GM12878 (cell line): ENCODE measurements around the gene VAV2. TPM values are rescaled to one million over a fixed set of nuclear protein-coding genes. Genes with fewer than 3 reads are reported as not detected.

Source experiments
- BCL11A ChIP-seq: IDR thresholded peaks from 2 replicates; pipeline ENCODE4 v1.6.1; 2011; ENCODE audit warnings: low read depth, low read length
- CHD1 ChIP-seq: IDR thresholded peaks from 2 replicates; pipeline ENCODE4 v1.6.1; 2012; ENCODE audit warnings: low read depth, low read length, improper control_type of control experiment
- CHD4 ChIP-seq: fragments of 200-600 bp; sonication (generic); IDR thresholded peaks from 2 replicates; pipeline ENCODE4 v1.6.1; 2016; ENCODE audit warnings: mild to moderate bottlenecking
- EGR1 ChIP-seq, 2 experiments: IDR thresholded peaks; 1 replicate in 1 of 2; 2 replicates in 1 of 2; pipeline ENCODE4 v1.6.1; 2011 to 2012; ENCODE audit warnings: low read depth in 2 of 2, low read length in 2 of 2, borderline replicate concordance in 1 of 2, mild to moderate bottlenecking in 1 of 2, moderate library complexity in 1 of 2
- EP300 ChIP-seq, 2 experiments: fragments of 150-350 bp in 1 of 2; IDR thresholded peaks; 2 replicates each; pipeline ENCODE4 v1.6.1; 2011 to 2012; ENCODE audit warnings: low read depth in 2 of 2, low read length in 2 of 2, borderline replicate concordance in 1 of 2, improper control_type of control experiment in 1 of 2, inconsistent platforms in 1 of 2; ENCODE audit not compliant: control insufficient read depth in 1 of 2
- HDGF ChIP-seq: fragments of 450-650 bp; IDR thresholded peaks from 2 replicates; pipeline ENCODE4 v1.6.1; 2016; ENCODE audit warnings: antibody characterized with exemption
- IKZF2 ChIP-seq, 2 experiments: fragments of 450-650 bp; IDR thresholded peaks; 2 replicates each; pipeline ENCODE4 v1.6.1; 2017; ENCODE audit warnings: mild to moderate bottlenecking in 2 of 2, moderate library complexity in 2 of 2
- IRF4 ChIP-seq: IDR thresholded peaks from 2 replicates; pipeline ENCODE4 v1.6.1; 2011; ENCODE audit warnings: low read depth, low read length
- JUNB ChIP-seq: IDR thresholded peaks from 2 replicates; pipeline ENCODE4 v1.6.1; 2016; ENCODE audit warnings: antibody characterized with exemption, mild to moderate bottlenecking
- KAT2A ChIP-seq: conservative IDR thresholded peaks from 2 replicates; pipeline ENCODE4 v1.6.1; 2011; ENCODE audit warnings: low read depth, low read length; ENCODE audit not compliant: control insufficient read depth
- KDM1A ChIP-seq: fragments of 200-600 bp; sonication (generic); IDR thresholded peaks from 2 replicates; pipeline ENCODE4 v1.6.1; 2016; ENCODE audit warnings: borderline replicate concordance
- MTA3 ChIP-seq: IDR thresholded peaks from 2 replicates; pipeline ENCODE4 v1.6.1; 2012; ENCODE audit warnings: low read length, inconsistent platforms, borderline replicate concordance
- NFYA ChIP-seq: IDR thresholded peaks from 2 replicates; pipeline ENCODE4 v1.6.1; 2011; ENCODE audit warnings: low read depth, mild to moderate bottlenecking, low read length, improper control_type of control experiment, borderline replicate concordance
- NRF1 ChIP-seq: conservative IDR thresholded peaks from 2 replicates; pipeline ENCODE4 v1.6.1; 2011; ENCODE audit warnings: mild to moderate bottlenecking, low read depth, low read length, improper control_type of control experiment
- RCOR1 ChIP-seq: conservative IDR thresholded peaks from 2 replicates; pipeline ENCODE4 v1.6.1; 2012; ENCODE audit warnings: low read depth, low read length, improper control_type of control experiment
- SIX5 ChIP-seq: IDR thresholded peaks from 2 replicates; pipeline ENCODE4 v1.6.1; 2011; ENCODE audit warnings: mild to moderate bottlenecking, low read depth, low read length, moderate library complexity; ENCODE audit not compliant: severe bottlenecking
- SMC3 ChIP-seq: IDR thresholded peaks from 2 replicates; pipeline ENCODE4 v1.6.1; 2011; ENCODE audit warnings: low read length, improper control_type of control experiment, borderline replicate concordance
- TCF3 ChIP-seq: IDR thresholded peaks from 2 replicates; pipeline ENCODE4 v1.6.1; 2012; ENCODE audit warnings: low read depth, mild to moderate bottlenecking, low read length, borderline replicate concordance; ENCODE audit not compliant: insufficient read depth
- ZNF274 ChIP-seq: IDR thresholded peaks from one replicate; pipeline ENCODE4 v1.8.0; 2011; ENCODE audit not compliant: insufficient read length, insufficient read depth
- polyA plus RNA-seq, 11 experiments: library from polyadenylated mRNA; depleted of rRNA in 4 of 11; unstranded in 6 of 11; stranded (reverse) in 5 of 11; fragments of >200 nt; fragmentation: Nextera tagmentation in 4 of 11; fragmentation: Illumina TruSeq in 1 of 11; extraction: Ambion mirVana in 4 of 11; extraction: Trizol in 1 of 11; gene quantifications; 1 replicate in 1 of 11; 2 replicates in 10 of 11; pipeline versions ENCODE4 v1.2.1 to v1.2.3, GENCODE V29; 2011 to 2016; ENCODE audit warnings: inconsistent platforms in 2 of 11, missing spikeins in 2 of 11, low read depth in 1 of 11
- total RNA-seq, 4 experiments: library from RNA; depleted of rRNA in 3 of 4; stranded (reverse); fragments of >200 nt in 3 of 4; fragmentation: Illumina TruSeq in 1 of 4; extraction: Trizol in 1 of 4; gene quantifications; 2 replicates each; pipeline versions ENCODE4 v1.2.1 to v1.2.3, GENCODE V29; 2013 to 2021
- TF ChIP-seq, protein P1 (sequence below): fragments of 450-650 bp; IDR thresholded peaks from 2 replicates; pipeline ENCODE4 v1.6.1; 2017; ENCODE audit warnings: mild to moderate bottlenecking, moderate library complexity
- TF ChIP-seq, protein P2 (sequence below): IDR thresholded peaks from 2 replicates; pipeline ENCODE4 v1.6.1; 2011; ENCODE audit warnings: borderline replicate concordance, low read depth, mild to moderate bottlenecking, moderate library complexity, mixed read lengths, low read length; ENCODE audit not compliant: insufficient read depth; ENCODE audit errors: extremely low read length
- TF ChIP-seq, protein P3 (sequence below): fragments of 450-650 bp; formaldehyde crosslinking; IDR thresholded peaks from 2 replicates; pipeline ENCODE4 v1.4.0; 2022; ENCODE audit warnings: mild to moderate bottlenecking, moderate library complexity

Gene VAV2
- total and polyA plus RNA-seq, 10 of the 15 experiments (the other 5 are each of a cell fraction or from before 2014, with no cell fraction given): 0.13 to 43.9 (median 16.9) TPM

DNA sequence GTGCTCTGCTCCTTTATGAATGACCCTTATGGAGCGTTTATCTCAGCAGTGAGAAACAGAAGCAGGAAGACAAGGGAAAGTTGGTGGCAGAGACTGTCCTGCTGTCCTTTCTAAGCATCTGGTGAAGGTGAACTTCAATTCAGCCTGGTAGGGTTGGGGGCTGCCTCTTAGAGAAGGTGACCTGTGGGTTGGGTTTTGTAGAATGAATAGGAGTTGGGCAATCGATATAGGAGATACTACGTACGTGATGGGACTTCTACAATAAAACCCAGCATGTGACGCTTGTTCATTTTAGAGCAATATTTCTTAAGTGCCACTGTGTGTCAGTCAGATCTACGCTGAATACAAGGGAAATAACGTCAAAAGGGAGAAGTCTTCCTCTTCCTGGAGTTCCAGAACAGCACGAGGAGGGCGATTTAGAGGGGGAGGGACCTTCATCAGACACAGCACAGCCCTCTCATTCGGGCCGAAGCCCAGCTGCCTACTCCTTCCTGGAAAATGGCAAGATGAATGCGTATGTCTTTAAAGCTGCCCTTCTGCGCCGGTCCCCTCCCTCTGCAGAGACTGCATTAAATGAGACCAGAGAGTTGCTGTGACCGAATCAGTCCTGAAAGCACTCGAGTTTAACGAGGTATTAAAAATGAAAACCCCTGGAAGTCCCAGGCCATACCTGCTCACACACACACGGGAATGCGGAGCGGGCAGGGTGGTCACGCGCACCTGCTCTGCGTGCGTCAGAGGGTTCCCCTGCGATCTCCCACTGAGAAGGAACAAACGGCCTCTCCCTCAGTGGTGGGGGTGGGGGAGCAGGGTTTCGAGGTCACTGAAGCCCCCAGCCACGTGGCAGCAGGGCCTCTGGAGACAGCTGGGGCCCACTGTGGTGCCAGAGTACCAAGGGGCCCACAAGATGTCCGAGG lies 168.7 kb downstream of the VAV2 start (continued):
- TF ChIP-seq, protein P1, sequence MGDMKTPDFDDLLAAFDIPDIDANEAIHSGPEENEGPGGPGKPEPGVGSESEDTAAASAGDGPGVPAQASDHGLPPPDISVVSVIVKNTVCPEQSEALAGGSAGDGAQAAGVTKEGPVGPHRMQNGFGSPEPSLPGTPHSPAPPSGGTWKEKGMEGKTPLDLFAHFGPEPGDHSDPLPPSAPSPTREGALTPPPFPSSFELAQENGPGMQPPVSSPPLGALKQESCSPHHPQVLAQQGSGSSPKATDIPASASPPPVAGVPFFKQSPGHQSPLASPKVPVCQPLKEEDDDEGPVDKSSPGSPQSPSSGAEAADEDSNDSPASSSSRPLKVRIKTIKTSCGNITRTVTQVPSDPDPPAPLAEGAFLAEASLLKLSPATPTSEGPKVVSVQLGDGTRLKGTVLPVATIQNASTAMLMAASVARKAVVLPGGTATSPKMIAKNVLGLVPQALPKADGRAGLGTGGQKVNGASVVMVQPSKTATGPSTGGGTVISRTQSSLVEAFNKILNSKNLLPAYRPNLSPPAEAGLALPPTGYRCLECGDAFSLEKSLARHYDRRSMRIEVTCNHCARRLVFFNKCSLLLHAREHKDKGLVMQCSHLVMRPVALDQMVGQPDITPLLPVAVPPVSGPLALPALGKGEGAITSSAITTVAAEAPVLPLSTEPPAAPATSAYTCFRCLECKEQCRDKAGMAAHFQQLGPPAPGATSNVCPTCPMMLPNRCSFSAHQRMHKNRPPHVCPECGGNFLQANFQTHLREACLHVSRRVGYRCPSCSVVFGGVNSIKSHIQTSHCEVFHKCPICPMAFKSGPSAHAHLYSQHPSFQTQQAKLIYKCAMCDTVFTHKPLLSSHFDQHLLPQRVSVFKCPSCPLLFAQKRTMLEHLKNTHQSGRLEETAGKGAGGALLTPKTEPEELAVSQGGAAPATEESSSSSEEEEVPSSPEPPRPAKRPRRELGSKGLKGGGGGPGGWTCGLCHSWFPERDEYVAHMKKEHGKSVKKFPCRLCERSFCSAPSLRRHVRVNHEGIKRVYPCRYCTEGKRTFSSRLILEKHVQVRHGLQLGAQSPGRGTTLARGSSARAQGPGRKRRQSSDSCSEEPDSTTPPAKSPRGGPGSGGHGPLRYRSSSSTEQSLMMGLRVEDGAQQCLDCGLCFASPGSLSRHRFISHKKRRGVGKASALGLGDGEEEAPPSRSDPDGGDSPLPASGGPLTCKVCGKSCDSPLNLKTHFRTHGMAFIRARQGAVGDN: peak; percentile 89
- TF ChIP-seq KDM1A (no peak), NRF1 (peak; percentile 24; the same call in 1 of the 2 replicates), MTA3 (no peak), SMC3 (peak; percentile 20; the same call in 1 of the 2 replicates), NFYA (no peak), KAT2A (no peak), TCF3 (peak; percentile 96), HDGF (0 out of 2 replicates have a peak, but pooled peaks have one; percentile 15), SIX5 (no peak), CHD1 (no peak), CHD4 (no peak), BCL11A (peak; percentile 64; the same call in 1 of the 2 replicates), EGR1 (IDR thresholded peaks at IDR 0.05; ENCODE audit: borderline replicate concordance in 1 of 2, low read depth in 2 of 2, low read length in 2 of 2) (no peak), IKZF2 (IDR thresholded peaks at IDR 0.05) (peak; percentile 91 to 94), ZNF274 (no peak), EP300 (IDR thresholded peaks at IDR 0.05; ENCODE audit: borderline replicate concordance in 1 of 2, control insufficient read depth in 1 of 2, low read depth in 2 of 2, low read length in 2 of 2) (peak; percentile 88 to 89; a peak in 3 of 4 replicates), RCOR1 (no peak), JUNB (no peak; the same call in 1 of the 2 replicates), IRF4 (peak; percentile 13; the same call in 1 of the 2 replicates)
- TF ChIP-seq, protein P2, sequence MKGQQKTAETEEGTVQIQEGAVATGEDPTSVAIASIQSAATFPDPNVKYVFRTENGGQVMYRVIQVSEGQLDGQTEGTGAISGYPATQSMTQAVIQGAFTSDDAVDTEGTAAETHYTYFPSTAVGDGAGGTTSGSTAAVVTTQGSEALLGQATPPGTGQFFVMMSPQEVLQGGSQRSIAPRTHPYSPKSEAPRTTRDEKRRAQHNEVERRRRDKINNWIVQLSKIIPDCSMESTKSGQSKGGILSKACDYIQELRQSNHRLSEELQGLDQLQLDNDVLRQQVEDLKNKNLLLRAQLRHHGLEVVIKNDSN: no peak
- TF ChIP-seq, protein P3, sequence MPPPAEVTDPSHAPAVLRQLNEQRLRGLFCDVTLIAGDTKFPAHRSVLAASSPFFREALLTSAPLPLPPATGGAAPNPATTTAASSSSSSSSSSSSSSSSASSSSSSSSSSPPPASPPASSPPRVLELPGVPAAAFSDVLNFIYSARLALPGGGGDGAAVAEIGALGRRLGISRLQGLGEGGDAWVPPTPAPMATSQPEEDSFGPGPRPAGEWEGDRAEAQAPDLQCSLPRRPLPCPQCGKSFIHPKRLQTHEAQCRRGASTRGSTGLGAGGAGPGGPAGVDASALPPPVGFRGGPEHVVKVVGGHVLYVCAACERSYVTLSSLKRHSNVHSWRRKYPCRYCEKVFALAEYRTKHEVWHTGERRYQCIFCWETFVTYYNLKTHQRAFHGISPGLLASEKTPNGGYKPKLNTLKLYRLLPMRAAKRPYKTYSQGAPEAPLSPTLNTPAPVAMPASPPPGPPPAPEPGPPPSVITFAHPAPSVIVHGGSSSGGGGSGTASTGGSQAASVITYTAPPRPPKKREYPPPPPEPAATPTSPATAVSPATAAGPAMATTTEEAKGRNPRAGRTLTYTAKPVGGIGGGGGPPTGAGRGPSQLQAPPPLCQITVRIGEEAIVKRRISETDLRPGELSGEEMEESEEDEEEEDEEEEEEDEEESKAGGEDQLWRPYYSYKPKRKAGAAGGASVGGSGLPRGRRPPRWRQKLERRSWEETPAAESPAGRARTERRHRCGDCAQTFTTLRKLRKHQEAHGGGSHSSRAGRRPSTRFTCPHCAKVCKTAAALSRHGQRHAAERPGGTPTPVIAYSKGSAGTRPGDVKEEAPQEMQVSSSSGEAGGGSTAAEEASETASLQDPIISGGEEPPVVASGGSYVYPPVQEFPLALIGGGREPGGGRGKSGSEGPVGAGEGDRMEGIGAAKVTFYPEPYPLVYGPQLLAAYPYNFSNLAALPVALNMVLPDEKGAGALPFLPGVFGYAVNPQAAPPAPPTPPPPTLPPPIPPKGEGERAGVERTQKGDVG: no peak
